ENCODE data around the gene TRAPPC8.
"Not testable (repeated sequence)": the region's sequence is repeated elsewhere in the genome, so short reads cannot be mapped to it uniquely, and the experiment has no call there.

TRAPPC8 gene

DNA sequence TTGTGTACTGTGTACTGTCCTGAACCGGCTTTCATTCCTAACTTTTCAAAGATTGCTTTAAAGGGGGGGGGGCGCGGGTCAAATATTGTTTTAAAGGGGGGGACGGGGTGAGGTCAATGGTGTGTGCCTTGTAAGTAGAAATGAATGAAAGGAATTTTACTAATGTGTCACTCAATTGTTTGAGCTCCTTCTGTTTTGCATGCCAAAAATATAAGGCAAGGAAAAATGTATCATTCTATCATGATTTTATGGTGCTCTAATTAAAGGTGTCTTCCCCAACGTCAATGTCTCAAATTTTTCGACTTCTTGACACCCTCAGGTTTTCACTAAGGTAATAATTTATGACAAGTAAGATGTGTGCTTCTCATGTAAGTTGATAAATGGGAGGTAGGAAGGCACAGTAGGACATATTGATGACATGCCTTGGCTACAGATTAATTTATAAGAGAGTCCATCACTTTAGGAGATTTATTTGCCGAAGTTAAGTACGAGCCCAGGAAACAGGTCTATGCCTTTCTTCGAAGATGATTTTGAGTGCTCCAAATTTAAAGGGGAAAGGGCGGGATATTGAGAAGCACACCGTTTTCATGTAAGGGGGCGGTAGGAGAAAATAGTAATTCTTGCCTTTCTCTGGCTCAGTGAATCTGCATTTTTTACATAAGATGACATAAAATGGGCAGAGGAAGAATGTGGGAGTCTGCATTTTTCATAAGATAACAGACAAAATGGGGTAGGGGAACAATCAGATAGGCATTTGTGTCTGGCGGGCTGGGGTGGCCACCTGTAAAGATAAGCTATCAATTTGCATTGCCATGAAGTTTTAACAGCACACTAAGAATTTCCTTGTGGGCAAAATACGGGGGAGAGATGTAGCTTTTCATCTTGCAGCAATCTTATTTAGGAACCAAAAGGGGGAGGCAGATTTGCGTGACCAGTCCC is 1.2 kb upstream of the TRAPPC8 start:
- Histone ChIP-seq H3K27ac (peak overlapping the region in 17 of 21 experiments; percentile 23 to 99 (median 96)), H3K4me3 (peak overlapping the region; percentile 78 to 98 (median 81))

DNA sequence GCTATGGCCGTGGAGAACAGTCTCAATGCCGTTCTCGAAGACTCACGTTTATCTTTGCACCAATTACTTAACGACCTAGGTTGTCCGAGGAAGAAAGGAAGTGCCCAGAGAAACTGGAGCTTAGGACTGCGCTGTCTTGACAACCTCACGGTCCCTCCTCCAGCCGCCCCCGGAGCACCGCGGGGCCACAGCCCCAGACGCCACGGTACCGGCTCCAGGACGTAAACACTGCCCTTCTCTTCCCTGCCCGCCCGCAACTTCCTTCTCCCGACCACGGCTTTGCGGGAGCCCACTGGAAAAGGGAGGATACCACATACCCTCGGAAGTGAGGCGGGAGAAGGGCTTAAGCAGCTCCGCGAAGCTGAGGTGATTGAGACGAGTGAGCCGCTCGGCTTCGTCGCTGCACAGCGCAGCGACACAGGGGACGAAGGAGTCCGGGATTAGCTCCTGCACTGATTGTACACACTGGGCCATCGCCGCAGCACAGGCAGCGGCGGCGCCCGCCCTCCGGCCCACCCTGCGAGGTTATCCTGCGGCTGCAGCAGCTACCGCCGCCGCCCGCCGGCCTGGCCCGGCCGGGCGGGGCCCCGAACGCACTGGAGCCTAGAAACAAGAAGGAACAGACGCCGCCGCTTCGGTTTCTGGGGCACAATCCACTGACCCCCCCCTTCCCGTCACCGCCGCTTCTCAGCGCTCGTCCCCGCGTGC is 483 bp downstream of the TRAPPC8 start:
- H3K4me3 ChIP-seq: peak overlapping the region; percentile 78 to 98 (median 81)
- H3K27ac ChIP-seq: peak overlapping the region; percentile 83 to 99 (median 96)

DNA sequence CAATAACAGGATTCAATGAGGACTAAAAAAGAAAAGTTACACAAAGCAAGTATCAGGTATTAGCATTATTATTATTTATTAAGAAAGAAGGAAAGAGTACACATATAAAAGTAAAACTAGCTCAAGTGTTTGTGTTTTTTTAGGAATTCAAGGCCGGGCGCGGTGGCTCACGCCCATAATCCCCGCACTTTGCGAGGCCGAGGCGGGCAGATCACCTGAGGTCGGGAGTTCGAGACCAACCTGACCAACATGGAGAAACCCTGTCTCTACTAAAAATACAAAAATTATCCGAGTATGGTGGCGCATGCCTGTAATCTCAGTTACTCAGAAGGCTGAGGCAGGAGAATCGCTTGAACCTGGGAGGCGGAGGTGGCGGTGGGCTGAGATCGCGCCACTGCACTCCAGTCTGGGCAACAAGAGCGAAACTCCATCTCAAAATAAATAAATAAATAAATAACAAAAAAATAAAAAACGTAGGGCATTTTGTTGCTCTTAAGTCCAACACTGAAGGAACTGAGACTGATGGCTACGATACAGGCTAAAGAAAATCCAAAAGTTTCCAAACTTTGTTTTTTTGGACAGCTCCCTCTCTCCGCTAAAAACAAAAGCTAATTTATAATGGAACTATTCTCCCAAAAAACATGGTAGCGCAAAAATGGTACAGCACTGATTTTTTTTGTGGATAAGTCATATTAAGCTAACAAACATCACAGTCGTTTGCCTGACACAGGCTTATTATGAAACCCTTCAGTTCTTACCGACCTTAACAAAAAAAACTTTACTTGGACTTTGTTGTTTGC is 1.7 kb downstream of the TRAPPC8 start:
- Histone ChIP-seq H3K27ac (peak overlapping the region in 11 of 21 experiments; percentile 21 to 99 (median 96)), H3K4me3 (peak overlapping the region; percentile 78 to 98 (median 81))

DNA sequence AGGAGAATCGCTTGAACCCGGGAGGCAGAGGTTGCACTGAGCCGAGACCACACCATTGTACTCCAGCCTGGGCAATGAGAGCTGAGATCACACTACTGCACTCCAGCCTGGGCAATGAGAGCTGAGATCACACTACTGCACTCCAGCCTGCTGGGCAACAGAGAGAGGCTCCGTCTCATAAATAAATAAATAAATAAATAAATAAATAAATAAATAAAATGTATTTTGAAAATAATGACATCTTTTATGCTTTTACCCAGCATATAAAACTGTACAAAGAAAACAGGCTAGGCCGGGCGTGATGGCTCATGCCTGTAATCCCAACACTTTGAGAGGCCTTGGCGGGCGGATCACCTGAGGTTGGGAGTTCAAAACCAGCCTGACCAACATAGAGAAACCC is 8.2 kb downstream of the TRAPPC8 start:
- not testable (repeated sequence) for H3K4me3 ChIP-seq, H3K27ac ChIP-seq

DNA sequence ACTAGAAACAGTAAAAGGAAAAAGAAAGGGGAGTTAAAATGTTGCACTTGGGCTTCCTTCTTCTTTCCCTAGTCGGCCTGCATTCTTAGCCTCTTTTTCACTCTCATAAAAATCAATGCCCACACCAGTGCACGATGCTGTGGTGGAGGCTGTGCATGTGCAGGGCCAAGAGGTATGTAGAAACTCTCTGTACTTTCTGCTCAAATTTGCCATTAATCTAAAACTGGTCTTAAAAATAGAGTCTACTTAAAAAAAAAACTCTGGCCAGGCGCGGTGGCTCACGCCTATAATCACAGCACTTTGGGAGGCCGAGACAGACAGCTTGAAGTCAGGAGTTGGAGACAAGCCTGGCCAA is 11.1 kb downstream of the TRAPPC8 start:
- Histone ChIP-seq H3K4me3 (no peak overlapping the region), H3K27ac (no peak overlapping the region)

DNA sequence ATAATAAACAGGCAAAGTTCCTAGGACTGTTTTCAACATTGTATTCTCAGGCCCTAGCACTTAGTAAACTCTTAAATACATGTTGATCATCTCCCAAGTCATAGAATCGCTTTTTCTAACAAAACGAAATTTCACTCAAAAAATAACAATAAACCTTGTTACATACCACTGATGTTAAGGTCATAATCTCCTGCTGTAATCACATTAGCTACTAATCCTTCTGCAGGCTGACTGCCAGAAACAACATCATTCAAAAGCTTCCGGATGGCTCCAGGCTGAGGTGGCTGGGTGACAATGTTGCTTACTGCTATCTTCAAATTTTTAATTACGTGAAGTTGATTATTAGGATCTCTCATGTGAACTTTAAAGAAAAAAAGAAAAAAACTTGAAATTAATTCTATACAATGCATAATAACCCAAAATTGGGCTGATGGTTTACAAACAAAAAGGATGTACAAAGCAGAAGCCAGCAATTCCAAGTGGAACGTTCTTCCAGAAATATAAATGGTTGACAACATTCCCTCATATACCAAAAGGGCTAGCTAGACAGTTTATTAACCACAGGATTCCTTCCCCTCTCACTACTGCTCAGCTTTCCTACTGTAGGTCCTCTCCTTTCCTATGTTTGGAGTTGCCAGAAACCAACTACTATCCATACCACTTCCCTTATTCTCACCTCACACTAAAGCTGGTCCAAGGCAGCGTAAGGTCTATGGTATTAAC is 11.6 kb downstream of the TRAPPC8 start:
- Histone ChIP-seq H3K4me3 (no peak overlapping the region), H3K27ac (no peak overlapping the region)

DNA sequence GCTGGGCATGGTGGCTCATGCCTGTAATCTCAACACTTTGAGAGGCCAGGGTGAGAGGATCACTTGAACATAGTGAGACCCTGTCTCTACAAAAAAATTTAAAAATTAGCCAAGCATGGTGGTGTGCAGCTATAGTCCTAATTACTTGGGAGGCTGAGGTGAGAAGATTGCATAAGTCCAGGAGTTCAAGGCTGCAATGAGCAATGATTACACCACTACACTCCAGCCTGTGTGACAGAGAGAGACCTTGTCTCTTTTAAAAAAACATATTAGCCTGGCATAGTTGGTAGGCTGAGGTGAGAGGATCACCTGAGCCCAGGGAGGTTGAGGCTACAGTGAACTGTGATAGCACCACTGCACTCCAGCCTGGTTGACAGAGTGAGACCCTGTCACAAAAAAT is 13.7 kb downstream of the TRAPPC8 start:
- Histone ChIP-seq H3K4me3 (no peak overlapping the region), H3K27ac (no peak overlapping the region)

DNA sequence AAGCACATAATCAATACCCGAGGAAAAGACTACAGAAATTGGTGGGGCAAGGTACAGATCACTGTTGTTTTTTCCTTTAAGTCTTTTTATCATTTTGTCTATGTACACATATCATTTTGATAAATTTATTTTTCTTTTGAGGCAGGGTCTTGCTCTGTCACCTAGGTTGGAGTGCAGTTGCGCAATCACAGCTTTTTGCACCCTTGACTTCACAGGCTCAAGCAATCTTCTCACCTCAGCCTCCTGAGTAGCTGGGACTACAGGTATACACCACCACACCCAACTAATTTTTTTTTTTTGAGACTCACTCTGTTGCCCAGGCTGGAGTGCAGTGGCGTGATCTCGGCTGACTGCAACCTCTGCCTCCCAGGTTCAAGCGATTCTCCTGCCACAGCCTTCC is 15.9 kb downstream of the TRAPPC8 start:
- H3K27ac ChIP-seq, H3K4me3 ChIP-seq: not testable (repeated sequence)

DNA sequence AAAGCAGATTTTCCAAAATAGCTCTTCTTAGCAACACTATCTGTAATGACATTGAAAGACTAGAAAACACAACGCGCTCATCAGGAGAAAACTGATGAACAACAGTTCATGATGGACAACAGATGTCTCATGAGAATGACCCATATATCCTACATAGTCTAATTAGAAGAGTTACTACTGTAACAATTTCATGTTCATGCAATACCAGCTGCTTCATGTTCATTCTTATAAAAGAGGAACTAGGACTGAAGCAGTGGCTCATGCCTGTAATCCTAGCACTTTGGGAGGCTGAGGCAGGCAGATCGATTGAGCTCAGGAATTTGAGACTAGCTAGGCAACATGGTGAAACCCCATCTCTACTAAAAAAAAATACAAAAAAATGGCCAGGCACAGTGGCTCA is 22.7 kb downstream of the TRAPPC8 start:
- H3K4me3 ChIP-seq: no peak overlapping the region
- no peak overlapping the region for H3K27ac ChIP-seq

DNA sequence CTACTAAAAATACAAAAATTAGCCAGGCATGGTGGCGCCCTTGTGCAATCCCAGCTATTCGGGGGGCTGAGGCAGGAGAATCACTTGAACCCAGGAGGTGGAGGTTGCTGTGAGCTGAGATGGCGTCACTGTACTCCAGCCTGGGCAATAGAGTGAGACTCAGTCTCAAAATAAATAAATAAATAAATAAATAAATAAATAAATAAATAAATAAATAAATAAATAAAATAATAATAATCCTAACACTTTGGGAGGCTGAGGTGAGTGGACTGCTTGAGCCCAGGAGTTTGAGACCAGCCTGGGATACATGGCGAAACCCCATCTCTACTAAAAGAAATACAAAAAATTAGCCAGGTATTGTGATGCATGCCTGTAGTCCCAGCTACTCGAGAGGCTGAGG is 23.6 kb downstream of the TRAPPC8 start:
- H3K4me3 ChIP-seq, H3K27ac ChIP-seq: not testable (repeated sequence)

DNA sequence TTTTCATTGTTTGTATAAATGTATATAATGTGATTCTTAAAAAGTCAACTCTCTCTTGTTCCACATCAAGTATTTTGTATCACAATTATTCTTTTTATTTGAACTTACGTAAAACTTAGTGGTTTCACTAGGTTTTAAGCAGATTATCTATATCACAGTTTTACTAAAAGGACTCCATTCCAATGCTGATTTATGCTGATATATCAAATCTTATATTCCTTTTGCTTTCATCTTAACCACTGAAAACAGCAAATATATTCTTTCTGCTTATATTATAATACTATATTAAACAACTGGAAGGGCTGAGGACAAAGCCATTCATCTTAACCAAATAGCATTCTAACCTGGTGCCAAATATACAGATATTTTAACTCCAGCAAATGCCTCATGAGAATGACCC is 24.2 kb downstream of the TRAPPC8 start:
- H3K4me3 ChIP-seq: no peak overlapping the region
- H3K27ac ChIP-seq: no peak overlapping the region

DNA sequence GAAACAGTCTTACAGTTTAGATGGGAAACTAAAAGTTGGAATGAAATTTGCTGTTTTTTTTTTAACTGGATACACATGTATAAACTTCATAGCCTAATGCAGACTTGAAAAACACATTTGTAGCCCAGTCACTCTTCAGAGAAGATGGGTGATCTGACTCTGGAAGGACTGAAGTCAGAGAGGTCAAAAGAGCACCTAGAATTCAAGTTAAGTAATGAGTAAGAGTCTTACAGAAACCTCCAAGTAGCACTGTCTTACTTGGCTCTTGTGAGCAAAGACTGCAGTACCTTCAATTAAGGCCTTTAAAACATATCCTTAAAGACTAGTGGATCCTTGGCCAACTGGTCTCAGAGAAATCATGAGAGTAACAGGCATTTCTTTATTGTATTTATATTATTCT is 41.9 kb downstream of the TRAPPC8 start:
- Histone ChIP-seq H3K27ac (no peak overlapping the region), H3K4me3 (no peak overlapping the region)

DNA sequence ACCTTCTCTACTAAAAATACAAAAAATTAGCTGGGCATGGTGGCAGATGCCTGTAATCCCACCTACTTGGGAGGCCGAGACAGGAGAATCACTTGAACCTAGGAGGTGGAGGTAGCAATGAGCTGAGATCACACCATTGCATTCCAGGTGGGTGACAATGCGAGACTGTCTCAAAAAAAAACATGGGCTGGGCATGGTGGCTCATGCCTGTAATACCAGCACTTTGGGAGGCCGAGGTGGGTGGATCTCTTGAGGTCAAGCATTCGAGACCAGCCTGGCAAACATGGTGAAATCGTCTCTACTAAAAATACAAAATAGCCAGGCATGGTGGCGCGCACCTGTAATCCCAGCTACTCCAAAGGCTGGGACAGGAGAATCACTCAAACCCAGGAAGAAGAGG is 43.2 kb downstream of the TRAPPC8 start:
- H3K4me3 ChIP-seq, H3K27ac ChIP-seq: not testable (repeated sequence)

DNA sequence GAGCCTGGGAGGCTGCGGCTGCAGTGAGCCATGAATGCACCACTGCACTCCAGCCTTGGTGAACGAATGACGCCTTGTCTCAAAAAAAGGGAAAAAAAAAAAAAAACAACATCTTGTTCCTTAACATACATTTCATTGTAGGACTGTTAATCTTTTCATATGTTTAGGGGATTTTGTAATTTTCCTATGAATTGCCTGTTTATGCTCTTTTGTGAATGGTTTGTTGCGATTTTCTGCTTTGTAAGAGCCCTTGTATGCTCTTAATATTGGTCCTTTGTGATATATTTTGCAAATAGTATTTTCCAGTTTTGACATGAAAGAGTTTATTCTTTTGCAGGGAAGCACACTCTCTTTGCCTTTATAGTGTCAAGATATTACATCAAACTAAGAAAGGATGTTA is 50.0 kb downstream of the TRAPPC8 start:
- no peak overlapping the region for H3K4me3 ChIP-seq
- no peak overlapping the region for H3K27ac ChIP-seq

DNA sequence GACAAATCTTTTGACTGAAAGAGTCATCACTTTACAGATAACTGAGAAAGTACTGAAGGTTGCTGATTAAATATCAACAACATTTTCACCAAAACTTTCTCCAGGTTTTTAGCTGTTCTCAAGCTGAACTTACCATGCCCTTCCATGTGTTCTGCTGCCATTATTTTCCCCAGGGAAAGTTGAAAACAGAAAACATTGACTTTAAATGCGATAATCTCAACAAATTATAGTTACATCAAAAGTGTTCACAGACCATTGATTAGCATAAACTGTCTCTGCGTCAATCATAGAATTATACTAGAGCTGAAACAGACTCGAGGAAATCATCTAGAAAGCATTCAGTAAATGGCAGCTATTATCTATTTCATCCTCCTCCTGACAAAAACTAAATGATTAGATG is 51.4 kb downstream of the TRAPPC8 start:
- Histone ChIP-seq H3K27ac (no peak overlapping the region), H3K4me3 (no peak overlapping the region)

DNA sequence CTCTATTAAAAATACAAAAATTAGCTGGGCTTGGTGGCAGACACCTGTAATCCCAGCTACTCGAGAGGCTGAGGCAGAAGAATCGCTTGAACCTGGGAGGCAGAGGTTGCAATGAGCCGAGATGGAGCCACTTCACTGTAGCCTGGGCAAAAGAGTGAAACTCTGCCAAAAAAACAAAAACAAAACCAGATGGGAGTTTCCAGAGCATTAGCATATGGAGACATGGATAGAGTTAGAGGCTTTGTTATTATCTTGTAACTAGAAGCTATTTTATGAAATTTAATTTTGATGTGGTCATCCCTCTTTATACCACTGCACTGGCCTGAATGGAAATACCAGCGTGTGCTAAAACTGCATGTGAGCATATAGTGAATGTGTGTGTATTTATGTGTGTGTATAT is 58.9 kb downstream of the TRAPPC8 start:
- H3K27ac ChIP-seq: no peak overlapping the region
- no peak overlapping the region for H3K4me3 ChIP-seq

DNA sequence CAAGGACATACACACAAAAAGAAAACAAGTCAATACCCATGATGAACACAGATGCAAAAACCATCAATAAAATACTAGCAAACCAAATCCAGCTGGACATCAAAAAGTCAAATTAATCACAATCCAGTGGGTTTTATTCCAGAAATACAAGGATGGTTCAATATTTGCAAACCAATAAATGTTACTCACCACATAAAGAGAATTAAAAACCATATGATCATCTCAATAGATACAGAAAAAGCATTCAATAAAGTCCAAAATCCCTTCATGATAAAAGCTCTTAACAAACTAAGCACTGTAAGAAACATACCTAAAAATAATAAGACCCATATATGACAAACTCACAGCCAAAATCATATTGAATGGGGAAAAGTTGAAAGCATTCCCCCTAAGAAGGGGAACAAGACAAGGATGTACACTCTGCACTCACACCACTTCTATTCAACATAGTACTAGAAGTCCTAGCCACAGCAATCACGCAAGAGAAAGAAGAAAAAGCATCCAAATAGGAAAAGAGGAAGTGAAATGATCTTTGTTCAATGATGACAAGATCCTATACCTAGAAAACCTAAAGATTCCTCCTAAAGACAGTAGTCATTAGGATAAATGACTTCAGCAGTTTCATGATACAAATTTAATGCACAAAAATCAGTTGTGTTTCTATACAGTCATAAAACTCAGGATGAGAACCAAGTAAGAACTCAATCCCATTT is 62.6 kb downstream of the TRAPPC8 start:
- no peak overlapping the region for H3K27ac ChIP-seq
- no peak overlapping the region for H3K4me3 ChIP-seq

DNA sequence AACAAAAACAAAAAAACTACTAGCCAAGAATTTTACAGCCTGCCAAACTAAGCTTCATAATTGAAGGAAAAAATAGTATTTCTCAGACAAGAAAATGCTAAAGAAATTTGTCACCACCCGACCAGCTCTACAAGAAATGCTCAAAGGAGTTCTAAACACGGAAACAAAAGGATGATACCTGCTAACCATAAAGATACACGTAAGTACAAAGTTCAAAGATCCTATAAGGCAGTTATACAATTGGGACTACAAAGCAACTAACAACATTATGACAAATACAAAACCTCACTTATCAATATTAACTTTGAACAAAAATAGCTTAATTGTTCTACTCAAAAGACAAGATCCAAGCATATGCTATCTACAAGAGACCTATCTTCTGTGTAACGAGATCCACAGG is 64.6 kb downstream of the TRAPPC8 start:
- no peak overlapping the region for H3K27ac ChIP-seq

DNA sequence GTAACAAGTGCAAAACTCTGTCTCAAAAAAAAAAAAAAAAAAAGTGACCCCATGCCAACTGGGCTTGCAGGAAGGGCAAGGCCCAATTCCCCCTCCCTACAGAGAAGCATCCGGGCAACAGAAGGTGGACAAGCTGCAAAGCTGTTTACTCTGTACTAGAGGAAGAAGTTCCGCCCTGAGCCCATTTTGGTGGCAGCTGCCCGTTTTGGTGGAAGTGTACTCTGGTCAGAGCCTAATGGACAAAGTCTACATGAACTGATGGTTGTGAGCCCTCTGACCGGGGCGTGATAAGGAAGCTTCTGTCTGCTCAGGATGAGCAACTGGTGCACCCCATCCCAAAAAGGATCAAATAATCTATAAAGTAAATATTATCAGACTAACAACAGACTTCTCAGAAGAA is 65.0 kb downstream of the TRAPPC8 start:
- Histone ChIP-seq H3K4me3 (no peak overlapping the region), H3K27ac (no peak overlapping the region)

More for the DNA sequence above, 64.6 kb downstream of the TRAPPC8 start:
- no peak overlapping the region for H3K4me3 ChIP-seq

Measured in skin epidermis (tissue), 12 donors.